Muscle of leg (tissue), 11 donors: ENCODE results near the gene MINDY4. TPM values are rescaled to one million over a fixed set of nuclear protein-coding genes. Genes with fewer than 3 reads are reported as not detected.
A peak's percentile ranks its signal among the peaks of the same experiment; 100 is the strongest.

ENCODE experiments used
- DNase-seq: peaks from one replicate; pipeline ENCODE4 v3.0.0; 2013
- H3K27ac ChIP-seq: one replicate; pipeline ENCODE4 v1.5.1; 2013; ENCODE audit warnings: mild to moderate bottlenecking, low read length, control low read depth
- H3K27me3 ChIP-seq: one replicate; pipeline ENCODE4 v1.6.1; 2013; ENCODE audit warnings: low read length; ENCODE audit not compliant: control insufficient read depth, insufficient read depth
- H3K36me3 ChIP-seq: one replicate; pipeline ENCODE4 v1.6.1; 2013; ENCODE audit warnings: low read length; ENCODE audit not compliant: control insufficient read depth, insufficient read depth
- H3K4me1 ChIP-seq: one replicate; pipeline ENCODE4 v1.6.1; 2013; ENCODE audit warnings: low read length; ENCODE audit not compliant: control insufficient read depth, insufficient read depth
- H3K4me3 ChIP-seq: one replicate; pipeline ENCODE4 v1.5.1; 2013; ENCODE audit warnings: low read length, control low read depth
- H3K9me3 ChIP-seq: replicated peaks from 2 replicates; pipeline ENCODE4 v1.6.1; 2013; ENCODE audit warnings: low read depth, low read length; ENCODE audit not compliant: control insufficient read depth
- WGBS: methylation state at CpG from one replicate; pipeline ENCODE4 v1.1.5; 2013; ENCODE audit warnings: missing lambda C conversion rate; ENCODE audit not compliant: insufficient coverage; 5-methylcytosine and 5-hydroxymethylcytosine counted together
- polyA plus RNA-seq, 8 donors: library from polyadenylated mRNA; unstranded; fragments of 120-200 nt; gene quantifications; one replicate each; pipeline versions ENCODE4 v1.2.1 to v1.2.3, GENCODE V29; 2013; ENCODE audit warnings: inconsistent platforms in 1 of 8, low replicate concordance in 1 of 8; ENCODE audit not compliant: insufficient read length in 8 of 8, insufficient read depth in 1 of 8
- total RNA-seq: library from RNA; stranded (reverse); fragments of 120-200 nt; gene quantifications from one replicate; pipeline ENCODE4 v1.2.4, GENCODE V29; 2013

MINDY4 gene
- total and polyA plus RNA-seq, 9 donors, result 4.0 to 6.6 (median 5.7) TPM

- DNase-seq, result no peak
- Histone ChIP-seq H3K9me3 (no peaks in the 10 kb centered on the region), H3K4me3 (no peak overlapping the region), H3K36me3 (peaks cover 40% of the 10 kb centered on the region), H3K27ac (no peak overlapping the region), H3K27me3 (no peaks in the 10 kb centered on the region), H3K4me1 (no peaks in the 10 kb centered on the region)
- 81% methylated on average over 8 of the region's 11 CpGs for WGBS
Observed at GRCh38 chr7:30788640-30789333, 17.6 kb downstream of the MINDY4 start.

DNA sequence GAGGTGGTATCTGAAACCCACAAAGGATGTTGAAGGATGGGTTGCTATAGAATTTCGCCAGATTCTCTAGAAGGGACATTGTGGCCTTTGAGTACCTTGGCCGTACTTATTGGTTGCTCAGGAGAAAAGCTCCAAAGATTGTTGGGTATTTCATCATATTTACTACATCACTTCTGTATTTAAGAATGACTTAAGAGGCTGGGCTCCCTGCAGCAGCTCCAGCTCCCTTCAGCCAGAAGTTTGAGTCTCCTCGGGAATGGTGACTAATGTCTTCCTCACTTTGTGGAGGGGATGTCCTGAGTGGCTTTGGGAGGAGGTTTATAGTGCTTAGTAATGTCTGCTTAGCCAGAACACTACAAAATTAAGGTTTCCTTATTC is 18.1 kb downstream of the MINDY4 start:
- H3K4me3 ChIP-seq, result no peak overlapping the region
- H3K27me3 ChIP-seq, result no peaks in the 10 kb centered on the region
- peak; percentile 68 for DNase-seq
- H3K27ac ChIP-seq, result no peak overlapping the region
- peaks cover 41% of the 10 kb centered on the region for H3K36me3 ChIP-seq
- H3K9me3 ChIP-seq, result no peaks in the 10 kb centered on the region
- no peaks in the 10 kb centered on the region for H3K4me1 ChIP-seq
- 80% methylated on average over 1 of the region's 3 CpGs for WGBS

- Histone ChIP-seq H3K9me3 (no peaks in the 10 kb centered on the region), H3K4me1 (peaks cover 8% of the 10 kb centered on the region), H3K27me3 (no peaks in the 10 kb centered on the region), H3K4me3 (no peak overlapping the region), H3K27ac (no peak overlapping the region), H3K36me3 (peaks cover 40% of the 10 kb centered on the region)
- 78% methylated on average over 3 of the region's 4 CpGs for WGBS
- no peak for DNase-seq
Observed at GRCh38 chr7:30790356-30790755, 19.1 kb downstream of the MINDY4 start.

- no peak overlapping the region for H3K27ac ChIP-seq
- peaks cover 41% of the 10 kb centered on the region for H3K36me3 ChIP-seq
- DNase-seq, result no peak
- H3K27me3 ChIP-seq, result no peaks in the 10 kb centered on the region
- 68% methylated on average over 10 of the region's 10 CpGs for WGBS
- no peaks in the 10 kb centered on the region for H3K9me3 ChIP-seq
- H3K4me3 ChIP-seq, result no peak overlapping the region
- H3K4me1 ChIP-seq, result peaks cover 15% of the 10 kb centered on the region
Observed at GRCh38 chr7:30791114-30791513, 19.9 kb downstream of the MINDY4 start.

DNA sequence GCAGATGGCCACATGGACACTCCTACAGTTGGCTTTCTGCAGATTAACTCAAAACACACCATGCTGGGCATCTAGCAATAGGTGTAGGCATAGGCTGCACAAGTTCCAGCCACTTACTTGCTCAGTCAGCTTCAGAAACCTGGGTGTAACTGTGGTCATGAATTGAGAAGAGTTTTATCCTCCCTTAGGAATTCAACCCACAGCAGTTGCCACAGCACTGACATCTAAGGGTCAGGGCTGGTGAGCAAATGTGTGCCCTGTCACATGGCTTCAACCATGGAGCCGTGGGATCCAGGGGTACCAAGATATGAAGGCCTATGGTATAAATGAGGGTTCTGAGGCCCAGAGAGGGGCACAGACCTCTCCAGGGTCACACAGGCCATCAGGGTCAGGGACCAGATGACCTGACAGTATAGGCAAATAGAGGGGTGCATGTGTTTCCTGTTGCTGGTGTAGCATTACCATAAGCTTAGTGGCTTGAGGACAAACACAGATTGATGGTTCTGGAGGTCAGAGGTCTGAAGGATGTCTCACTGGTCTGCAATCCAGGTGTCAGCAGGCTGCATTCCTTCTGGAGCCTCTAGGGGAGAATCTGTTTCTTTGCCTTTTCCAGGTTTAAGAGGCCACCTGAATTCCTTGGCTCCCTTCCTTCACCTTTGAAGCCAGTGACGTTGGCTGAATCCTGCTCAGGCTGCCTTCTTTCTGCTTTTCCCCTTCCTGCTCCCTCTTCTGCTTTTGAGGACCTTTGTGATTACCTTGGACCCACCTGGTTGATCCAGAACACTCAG is 24.1 kb downstream of the MINDY4 start:
- Histone ChIP-seq H3K4me1 (peaks cover 36% of the 10 kb centered on the region), H3K27me3 (no peaks in the 10 kb centered on the region), H3K36me3 (peaks cover 36% of the 10 kb centered on the region), H3K4me3 (no peak overlapping the region), H3K9me3 (no peaks in the 10 kb centered on the region), H3K27ac (peak overlapping the region; percentile 72)
- no peak for DNase-seq
- WGBS, result 56% methylated on average over 2 of the region's 2 CpGs

- DNase-seq, result peak; percentile 96
- no CpG with 5 or more reads among the region's 1 CpG for WGBS
- peaks cover 43% of the 10 kb centered on the region for H3K4me1 ChIP-seq
Observed at GRCh38 chr7:30796105-30796869, 25.1 kb downstream of the MINDY4 start.

DNA sequence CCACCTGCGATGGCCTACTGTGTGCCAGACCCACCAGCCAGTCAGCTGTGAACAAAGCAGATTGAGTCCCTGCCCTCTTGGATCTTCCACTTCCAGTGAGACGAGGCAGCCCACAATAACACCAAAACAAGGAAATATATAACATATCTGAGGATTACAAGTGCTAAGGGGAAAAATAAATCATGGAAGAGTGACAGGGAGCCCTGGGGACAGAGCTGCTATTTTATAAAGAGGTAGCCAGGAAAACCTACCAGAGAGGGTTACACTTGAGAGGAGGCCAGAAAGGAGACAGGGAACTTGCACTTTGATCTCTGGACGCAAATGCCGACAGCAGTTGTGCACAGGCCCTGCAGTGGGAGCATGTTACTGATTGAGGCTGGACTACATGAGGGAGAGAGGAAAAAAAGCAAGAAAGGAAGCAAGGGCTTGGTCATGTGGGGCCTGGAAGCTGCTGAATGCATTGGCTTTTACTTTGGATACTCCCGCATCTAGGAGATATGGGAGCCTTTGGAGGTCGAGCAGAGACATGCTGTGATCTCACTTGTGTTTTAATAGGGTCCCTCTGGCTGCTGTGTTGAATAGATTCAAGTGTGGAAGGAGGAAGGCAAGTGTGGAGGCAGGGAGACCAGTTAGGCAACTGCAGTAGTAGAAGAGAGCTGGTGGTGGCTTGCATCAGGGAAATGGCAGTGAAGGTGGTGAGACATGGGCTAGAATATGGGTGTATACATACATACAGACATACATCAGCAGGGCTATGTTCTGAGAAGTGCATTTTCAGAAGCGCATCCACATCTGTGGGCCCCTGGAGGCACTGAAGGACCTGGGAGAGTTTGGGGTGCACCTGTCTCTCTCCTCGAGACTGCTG is 26.2 kb downstream of the MINDY4 start:
- no peaks in the 10 kb centered on the region for H3K9me3 ChIP-seq
- H3K4me1 ChIP-seq, result peaks cover 45% of the 10 kb centered on the region
- H3K27ac ChIP-seq, result peak overlapping the region; percentile 72
- WGBS, result 47% methylated on average over 6 of the region's 8 CpGs
- peaks cover 27% of the 10 kb centered on the region for H3K36me3 ChIP-seq
- H3K27me3 ChIP-seq, result no peaks in the 10 kb centered on the region
- DNase-seq, result peak; percentile 67
- H3K4me3 ChIP-seq, result no peak overlapping the region

More at GRCh38 chr7:30796105-30796869, 25.1 kb downstream of the MINDY4 start:
- no peaks in the 10 kb centered on the region for H3K27me3 ChIP-seq
- peak overlapping the region; percentile 72 for H3K27ac ChIP-seq
- peaks cover 33% of the 10 kb centered on the region for H3K36me3 ChIP-seq
- H3K9me3 ChIP-seq, result no peaks in the 10 kb centered on the region
- H3K4me3 ChIP-seq, result no peak overlapping the region

DNA sequence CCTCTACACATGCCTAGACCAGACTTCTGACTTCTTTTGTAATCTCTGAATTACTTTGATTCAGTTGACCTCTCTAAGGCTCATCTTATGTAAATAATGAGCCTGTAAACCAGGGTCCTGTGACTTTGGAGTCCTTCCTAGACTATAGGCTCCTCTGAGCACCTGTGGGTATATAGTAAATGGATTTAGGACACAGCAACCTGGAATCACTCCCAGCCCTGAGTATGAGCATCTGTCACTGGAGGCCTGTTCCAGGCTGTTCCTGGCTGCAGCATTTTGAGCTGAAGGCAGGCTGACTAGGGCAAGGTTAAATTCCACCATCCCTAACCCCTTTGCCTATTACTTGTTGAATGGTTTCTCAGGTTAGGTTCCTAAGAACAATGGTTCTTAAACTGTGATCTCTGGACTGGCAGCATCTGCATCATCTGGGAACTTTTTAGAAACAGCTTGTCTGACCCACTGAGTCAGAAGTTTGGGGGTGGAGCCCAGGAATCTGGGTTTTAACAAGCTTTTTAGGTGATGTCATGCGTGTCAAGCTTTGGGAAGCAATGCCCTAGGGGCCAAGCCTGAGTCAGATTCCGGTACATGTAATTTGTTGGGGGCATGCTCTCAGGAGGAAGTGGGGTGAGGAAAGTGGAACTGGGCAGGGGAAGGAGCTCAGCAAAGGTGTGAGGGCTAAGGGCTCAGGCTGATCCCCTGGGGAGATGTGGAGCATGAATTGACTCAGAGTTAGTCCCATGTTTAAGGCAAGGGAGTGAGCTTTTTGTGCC is 28.2 kb downstream of the MINDY4 start:
- H3K4me3 ChIP-seq, result no peak overlapping the region
- DNase-seq, result peak; percentile 49
- H3K36me3 ChIP-seq, result peaks cover 18% of the 10 kb centered on the region
- H3K9me3 ChIP-seq, result no peaks in the 10 kb centered on the region
- H3K27ac ChIP-seq, result no peak overlapping the region
- peaks cover 53% of the 10 kb centered on the region for H3K4me1 ChIP-seq
- WGBS, result 29% methylated on average over 2 of the region's 2 CpGs
- no peaks in the 10 kb centered on the region for H3K27me3 ChIP-seq

DNA sequence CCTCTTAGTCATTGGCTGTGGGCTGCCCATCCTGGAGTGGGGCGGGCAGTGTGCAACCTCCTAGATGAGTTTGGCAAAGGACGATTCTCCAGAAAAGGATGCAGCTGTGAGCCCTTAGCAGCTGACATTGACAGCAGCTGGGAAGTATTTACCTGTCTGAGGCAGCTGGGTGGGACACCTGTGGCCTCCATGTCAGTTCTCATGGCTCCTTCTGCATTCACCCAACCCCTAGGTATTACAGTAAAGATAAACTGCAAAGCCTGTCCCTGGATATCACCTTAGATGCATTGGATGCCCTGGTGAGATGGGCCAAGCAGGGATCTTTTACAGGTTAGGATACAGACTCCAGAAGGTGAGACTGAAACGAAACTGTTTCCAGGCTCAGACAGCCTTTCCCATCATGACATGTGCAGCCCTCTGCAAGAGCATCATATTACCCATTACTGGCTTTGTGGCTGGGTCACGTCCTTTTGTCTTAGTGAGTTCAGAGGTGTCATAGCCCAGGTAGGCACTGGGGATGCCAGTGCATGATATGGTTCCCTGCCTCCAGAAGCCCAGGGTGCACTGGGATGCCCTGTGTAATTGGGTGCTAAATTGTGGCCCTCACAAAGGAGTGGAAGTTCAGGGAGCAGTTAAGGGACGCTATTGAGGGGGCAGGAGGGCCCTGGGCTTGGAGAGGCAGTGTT is 28.9 kb downstream of the MINDY4 start:
- Histone ChIP-seq H3K36me3 (peaks cover 15% of the 10 kb centered on the region), H3K9me3 (no peaks in the 10 kb centered on the region), H3K27me3 (no peaks in the 10 kb centered on the region), H3K4me1 (peaks cover 49% of the 10 kb centered on the region), H3K27ac (no peak overlapping the region), H3K4me3 (no peak overlapping the region)
- WGBS, result 85% methylated on average over 3 of the region's 5 CpGs
- DNase-seq, result no peak
